RWPE2 (cell line): ENCODE data around the gene PRSS50.

Experiments
- ATAC-seq: fragments of 200-7000 bp; cut with Tn5 transposase; 3 replicates; pipeline ENCODE4 v1.9.1; 2021; ENCODE audit warnings: low read depth
- DNase-seq: peaks from one replicate; pipeline ENCODE4 v3.0.0-alpha.2; 2020; ENCODE audit warnings: low spot score
- H3K27ac ChIP-seq: fragments of 450-650 bp; 2 replicates; pipeline ENCODE4 v1.5.1; 2017; ENCODE audit warnings: mild to moderate bottlenecking; ENCODE audit not compliant: poor library complexity, severe bottlenecking
- H3K27me3 ChIP-seq: fragments of 250-450 bp; sonication (Bioruptor Pico); 2 replicates; pipeline ENCODE4 v1.5.1; 2021; ENCODE audit warnings: mild to moderate bottlenecking, moderate library complexity; ENCODE audit not compliant: insufficient read depth, poor library complexity, severe bottlenecking
- H3K36me3 ChIP-seq: fragments of 250-450 bp; sonication (Bioruptor Pico); 2 replicates; pipeline ENCODE4 v1.5.1; 2020; ENCODE audit warnings: low read depth, mild to moderate bottlenecking, moderate library complexity
- H3K4me1 ChIP-seq: fragments of 250-450 bp; sonication (Bioruptor Pico); 2 replicates; pipeline ENCODE4 v1.5.1; 2021; ENCODE audit warnings: mild to moderate bottlenecking, moderate library complexity; ENCODE audit not compliant: insufficient read depth, poor library complexity, severe bottlenecking
- H3K4me3 ChIP-seq: fragments of 250-450 bp; sonication (Bioruptor Pico); 2 replicates; pipeline ENCODE4 v1.5.1; 2021; ENCODE audit warnings: mild to moderate bottlenecking, moderate library complexity; ENCODE audit not compliant: severe bottlenecking
- H3K9me3 ChIP-seq: fragments of 250-450 bp; sonication (Bioruptor Pico); 2 replicates; pipeline ENCODE4 v1.5.1; 2021; ENCODE audit warnings: mild to moderate bottlenecking, moderate library complexity; ENCODE audit not compliant: severe bottlenecking
- TF ChIP-seq, protein P1 (sequence below): fragments of 450-650 bp; IDR thresholded peaks from one replicate; pipeline ENCODE4 v1.5.1; 2017; ENCODE audit warnings: mild to moderate bottlenecking, moderate library complexity; ENCODE audit not compliant: poor library complexity, severe bottlenecking

Gene PRSS50

DNA sequence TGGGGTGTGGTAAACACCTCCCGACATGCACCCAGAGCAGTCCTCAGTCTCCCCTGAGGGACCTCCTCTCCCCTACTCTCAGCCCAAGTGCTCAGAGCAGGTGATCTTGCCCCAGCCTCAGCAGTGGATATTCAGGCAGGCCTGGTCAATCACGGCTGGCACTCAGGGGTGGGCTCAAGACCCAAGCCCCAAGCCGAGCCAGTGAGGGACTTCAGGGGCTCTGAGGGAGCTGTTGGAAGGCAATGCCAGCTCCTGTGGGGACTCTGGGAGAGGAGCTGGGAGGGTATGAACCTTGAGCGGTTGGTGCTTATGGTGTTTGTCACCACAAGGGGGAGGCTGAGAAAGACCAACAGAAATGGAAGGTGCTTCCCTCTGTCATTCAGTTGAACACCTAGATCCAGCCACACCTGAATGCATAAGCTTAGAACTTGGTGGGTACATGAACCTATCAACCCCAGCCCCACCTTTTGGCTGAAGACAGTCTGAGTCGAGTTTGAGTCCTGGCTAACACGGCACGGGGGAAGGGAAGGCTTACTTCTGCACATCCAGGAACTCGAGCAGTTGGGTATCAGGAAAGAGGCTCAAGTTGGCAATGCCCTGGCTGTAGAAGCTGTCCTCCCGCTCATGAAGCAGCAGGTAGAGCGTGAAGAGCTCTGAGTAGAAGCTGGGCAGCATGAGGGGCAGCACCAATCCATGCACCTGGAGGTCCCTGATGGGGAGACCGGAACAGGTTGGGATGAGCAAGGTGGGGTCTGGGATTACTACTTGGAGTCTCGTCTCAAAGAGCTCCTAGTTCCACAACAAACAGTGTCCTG is 43.4 kb downstream of the PRSS50 start:
- ATAC-seq (no peak), DNase-seq (peak; percentile 30)
- no peaks in the 10 kb centered on the region for H3K4me1 ChIP-seq
- H3K36me3 ChIP-seq: peaks cover 80% of the 10 kb centered on the region
- H3K9me3 ChIP-seq: no peaks in the 10 kb centered on the region
- no peak overlapping the region for H3K27ac ChIP-seq
- H3K27me3 ChIP-seq: no peaks in the 10 kb centered on the region
- H3K4me3 ChIP-seq: no peak overlapping the region
- TF ChIP-seq, protein P1, sequence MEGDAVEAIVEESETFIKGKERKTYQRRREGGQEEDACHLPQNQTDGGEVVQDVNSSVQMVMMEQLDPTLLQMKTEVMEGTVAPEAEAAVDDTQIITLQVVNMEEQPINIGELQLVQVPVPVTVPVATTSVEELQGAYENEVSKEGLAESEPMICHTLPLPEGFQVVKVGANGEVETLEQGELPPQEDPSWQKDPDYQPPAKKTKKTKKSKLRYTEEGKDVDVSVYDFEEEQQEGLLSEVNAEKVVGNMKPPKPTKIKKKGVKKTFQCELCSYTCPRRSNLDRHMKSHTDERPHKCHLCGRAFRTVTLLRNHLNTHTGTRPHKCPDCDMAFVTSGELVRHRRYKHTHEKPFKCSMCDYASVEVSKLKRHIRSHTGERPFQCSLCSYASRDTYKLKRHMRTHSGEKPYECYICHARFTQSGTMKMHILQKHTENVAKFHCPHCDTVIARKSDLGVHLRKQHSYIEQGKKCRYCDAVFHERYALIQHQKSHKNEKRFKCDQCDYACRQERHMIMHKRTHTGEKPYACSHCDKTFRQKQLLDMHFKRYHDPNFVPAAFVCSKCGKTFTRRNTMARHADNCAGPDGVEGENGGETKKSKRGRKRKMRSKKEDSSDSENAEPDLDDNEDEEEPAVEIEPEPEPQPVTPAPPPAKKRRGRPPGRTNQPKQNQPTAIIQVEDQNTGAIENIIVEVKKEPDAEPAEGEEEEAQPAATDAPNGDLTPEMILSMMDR: peak; percentile 17

DNA sequence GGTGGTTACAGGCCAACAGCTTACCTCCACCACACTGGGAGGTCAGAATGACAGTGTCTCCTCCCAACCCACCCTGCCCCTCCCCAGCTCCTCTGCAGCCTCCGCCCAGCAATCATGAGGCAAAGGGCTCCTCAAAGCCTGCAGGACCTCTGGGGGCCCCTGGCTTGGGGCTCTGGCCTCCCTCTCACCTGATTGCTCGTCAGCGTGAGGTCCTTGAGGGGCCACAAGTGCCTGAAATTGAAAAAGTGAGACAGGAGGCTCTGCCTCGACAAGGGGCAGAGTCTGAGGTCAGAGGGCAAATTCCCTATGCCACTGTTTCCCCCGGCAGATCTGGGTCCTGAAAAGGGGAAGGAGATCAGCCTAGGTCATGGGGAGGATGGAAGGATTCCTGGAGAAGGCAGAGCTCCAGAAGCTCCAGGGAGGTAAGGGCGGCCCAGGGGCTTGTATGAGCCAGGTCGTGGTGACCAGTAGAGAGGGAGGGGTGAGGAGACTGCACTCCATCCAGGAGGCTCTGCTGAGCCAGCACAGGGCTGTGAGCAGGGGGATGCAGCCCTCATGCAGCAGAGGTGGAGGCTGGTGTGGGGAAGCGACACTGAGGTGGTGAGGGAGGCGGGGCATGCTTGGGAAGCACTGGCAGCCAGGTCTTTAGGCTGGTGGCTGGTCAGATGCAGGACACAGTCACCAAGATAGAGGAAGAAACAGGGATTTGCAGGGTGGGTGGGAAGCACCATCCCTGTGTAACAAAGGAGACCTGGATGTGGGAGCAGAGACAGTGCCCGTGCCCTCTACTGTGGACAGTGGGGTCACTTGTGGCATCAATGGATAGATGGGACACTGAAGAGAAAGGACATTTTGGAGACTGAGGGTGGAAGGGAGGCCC is 44.3 kb downstream of the PRSS50 start:
- DNase-seq (peak; percentile 37), ATAC-seq (no peak)
- TF ChIP-seq, protein P1: no peak
- peaks cover 71% of the 10 kb centered on the region for H3K36me3 ChIP-seq
- H3K4me3 ChIP-seq: no peak overlapping the region
- no peaks in the 10 kb centered on the region for H3K27me3 ChIP-seq
- no peak overlapping the region for H3K27ac ChIP-seq
- H3K9me3 ChIP-seq: no peaks in the 10 kb centered on the region
- H3K4me1 ChIP-seq: no peaks in the 10 kb centered on the region

DNA sequence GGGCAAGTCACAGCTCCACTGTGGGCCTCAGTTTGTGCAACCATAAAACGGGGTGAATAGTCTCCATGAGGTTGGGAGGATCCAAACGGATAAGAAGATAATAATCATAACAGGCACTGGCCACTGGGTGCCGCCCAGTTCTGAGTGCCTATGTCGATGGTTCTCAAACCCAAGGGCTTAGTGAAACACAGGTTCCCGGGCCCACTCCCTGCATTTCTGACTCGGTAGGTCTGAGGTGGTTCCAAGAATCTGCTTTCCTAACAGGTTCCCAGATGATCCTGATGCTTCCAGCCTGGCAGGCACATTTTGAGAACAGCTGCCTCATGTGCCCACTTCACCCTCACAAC is 45.3 kb downstream of the PRSS50 start:
- no peak for DNase-seq
- no peaks in the 10 kb centered on the region for H3K27me3 ChIP-seq
- H3K36me3 ChIP-seq: peaks cover 61% of the 10 kb centered on the region
- no peaks in the 10 kb centered on the region for H3K4me1 ChIP-seq
- no peak overlapping the region for H3K27ac ChIP-seq
- TF ChIP-seq, protein P1: no peak
- ATAC-seq: no peak
- no peak overlapping the region for H3K4me3 ChIP-seq
- H3K9me3 ChIP-seq: no peaks in the 10 kb centered on the region

DNA sequence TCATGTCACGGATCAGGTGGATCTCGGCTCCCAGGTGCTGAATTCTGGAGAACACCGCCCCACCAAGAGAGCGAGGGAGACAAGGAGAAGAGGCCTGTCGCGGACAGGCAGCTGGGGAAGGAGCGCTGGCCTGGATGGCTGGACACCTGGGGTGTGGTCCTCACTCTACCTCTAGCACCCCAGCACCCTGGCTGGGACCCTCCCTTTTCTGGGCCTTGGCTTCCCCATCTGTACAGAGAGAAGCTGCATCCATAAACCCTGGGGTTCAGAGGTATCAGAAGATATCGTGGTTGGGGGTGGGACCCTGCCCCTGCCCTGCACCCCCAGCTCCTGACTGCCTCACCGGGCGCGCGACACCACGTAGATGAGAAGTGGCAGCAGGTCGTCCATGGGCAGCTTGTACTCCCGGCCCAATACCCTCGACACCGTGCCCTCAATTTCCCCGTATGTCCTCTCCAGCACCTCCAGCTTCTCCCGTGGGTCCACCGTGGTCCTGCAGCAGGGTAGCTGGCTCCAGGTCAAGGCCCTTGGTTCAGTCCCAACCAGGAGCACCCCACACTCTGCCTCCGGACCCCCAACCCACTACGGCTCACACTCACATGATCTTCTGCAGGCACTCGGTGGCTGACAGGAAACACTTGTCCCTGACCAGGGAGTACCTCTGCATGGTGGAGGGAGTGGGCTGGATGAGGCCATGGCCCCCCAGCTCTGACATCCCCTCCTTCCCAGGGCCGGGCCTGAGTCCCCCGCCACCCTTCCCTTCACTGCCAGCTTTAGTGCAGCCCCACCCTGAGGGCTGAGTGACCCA is 45.9 kb downstream of the PRSS50 start:
- TF ChIP-seq, protein P1: no peak
- DNase-seq (peak; percentile 47), ATAC-seq (no peak)
- no peak overlapping the region for H3K4me3 ChIP-seq
- H3K36me3 ChIP-seq: peaks cover 55% of the 10 kb centered on the region
- H3K27me3 ChIP-seq: no peaks in the 10 kb centered on the region
- no peaks in the 10 kb centered on the region for H3K4me1 ChIP-seq
- H3K27ac ChIP-seq: no peak overlapping the region
- no peaks in the 10 kb centered on the region for H3K9me3 ChIP-seq
